Measurements from ENCODE around the gene C1orf146. TPM values are rescaled to one million over a fixed set of nuclear protein-coding genes. Genes with fewer than 3 reads are reported as not detected.

Gene C1orf146, protein sequence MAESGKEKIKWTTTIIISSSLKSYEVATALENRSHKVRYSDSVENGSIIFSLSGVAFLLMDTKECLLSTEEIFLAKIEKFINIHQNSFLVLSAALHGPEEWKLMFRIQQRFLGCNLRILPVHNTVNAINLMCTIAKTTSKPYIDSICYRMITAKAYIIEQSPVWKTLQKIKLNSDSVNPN
- not detected in 2 replicates for total RNA-seq (2021)
- Bru-seq, nascent RNA, result percentile 7 among the genes with signal in this experiment
- BruChase-seq, experiment 1, labeled RNA remaining after a 2-hour chase, result percentile 6 among the genes with signal in this experiment
- not detected for BruChase-seq, experiment 2, labeled RNA remaining after a 6-hour chase
- long read RNA-seq, result 0 reads

- Histone ChIP-seq H3K4me1 (ENCODE audit: insufficient read depth, low read length, poor library complexity, severe bottlenecking) (no peaks in the 10 kb centered on the region), H3K27ac (ENCODE audit: low read depth, low read length, poor library complexity, severe bottlenecking) (no peak within 1 kb of the TSS), H3K36me3 (ENCODE audit: insufficient read depth, low read length, poor library complexity, severe bottlenecking) (no peaks in the 10 kb centered on the region), H3K27me3 (replicated peaks; ENCODE audit: insufficient read depth, low read depth, low read length, poor library complexity) (no peaks in the 10 kb centered on the region), H3K9me3 (ENCODE audit: low read depth, low read length, poor library complexity, severe bottlenecking) (no peaks in the 10 kb centered on the region), H3K4me3 (ENCODE audit: low read depth, low read length, poor library complexity, severe bottlenecking) (no peak within 1 kb of the TSS)
- ChIA-PET POLR2A (ENCODE audit: low non-redundant PET) (no interaction called here), CTCF (no interaction called here)
- DNase-seq (ENCODE audit: low spot score), result no peak
- TF ChIP-seq EZH2 (IDR thresholded peaks at IDR 0.05; ENCODE audit: borderline replicate concordance, low read depth, low read length, poor library complexity, severe bottlenecking) (no peak), CTCF (conservative IDR thresholded peaks at IDR 0.05; ENCODE audit: low read depth, low read length) (no peak)
- intact Hi-C loops (cut with micrococcal nuclease; ENCODE audit: unreplicated experiment), result no loop called here
- no TSS peak for BruUV-seq (replicated peaks)
Observed at GRCh38 chr1:92217721-92218120, at the start of gene C1orf146. TSS of gene C1orf146 (plus strand) at chr1:92217915. CDS start at chr1:92231421, 13,506 bp downstream.

GRCh38 chr1:92168657-92169056 is 49.1 kb upstream of the C1orf146 start:
- DNase-seq (ENCODE audit: low spot score), result peak; percentile 7
- no peaks in the 10 kb centered on the region for H3K9me3 ChIP-seq (ENCODE audit: low read depth, low read length, poor library complexity, severe bottlenecking)
- no peak for TF ChIP-seq EZH2 (IDR thresholded peaks at IDR 0.05; ENCODE audit: borderline replicate concordance, low read depth, low read length, poor library complexity, severe bottlenecking)
- no peak for TF ChIP-seq CTCF (conservative IDR thresholded peaks at IDR 0.05; ENCODE audit: low read depth, low read length)
- peaks cover 4% of the 10 kb centered on the region for H3K4me1 ChIP-seq (ENCODE audit: insufficient read depth, low read length, poor library complexity, severe bottlenecking)
- intact Hi-C loops (cut with micrococcal nuclease; ENCODE audit: unreplicated experiment), result no loop called here
- BruUV-seq (replicated peaks), result no TSS peak
- ChIA-PET POLR2A (ENCODE audit: low non-redundant PET) (no interaction called here), CTCF (no interaction called here)
- H3K36me3 ChIP-seq (ENCODE audit: insufficient read depth, low read length, poor library complexity, severe bottlenecking), result no peaks in the 10 kb centered on the region
- H3K4me3 ChIP-seq (ENCODE audit: low read depth, low read length, poor library complexity, severe bottlenecking), result no peak overlapping the region
- H3K27ac ChIP-seq (ENCODE audit: low read depth, low read length, poor library complexity, severe bottlenecking), result no peak overlapping the region
- no peaks in the 10 kb centered on the region for H3K27me3 ChIP-seq (replicated peaks; ENCODE audit: insufficient read depth, low read depth, low read length, poor library complexity)

DNA sequence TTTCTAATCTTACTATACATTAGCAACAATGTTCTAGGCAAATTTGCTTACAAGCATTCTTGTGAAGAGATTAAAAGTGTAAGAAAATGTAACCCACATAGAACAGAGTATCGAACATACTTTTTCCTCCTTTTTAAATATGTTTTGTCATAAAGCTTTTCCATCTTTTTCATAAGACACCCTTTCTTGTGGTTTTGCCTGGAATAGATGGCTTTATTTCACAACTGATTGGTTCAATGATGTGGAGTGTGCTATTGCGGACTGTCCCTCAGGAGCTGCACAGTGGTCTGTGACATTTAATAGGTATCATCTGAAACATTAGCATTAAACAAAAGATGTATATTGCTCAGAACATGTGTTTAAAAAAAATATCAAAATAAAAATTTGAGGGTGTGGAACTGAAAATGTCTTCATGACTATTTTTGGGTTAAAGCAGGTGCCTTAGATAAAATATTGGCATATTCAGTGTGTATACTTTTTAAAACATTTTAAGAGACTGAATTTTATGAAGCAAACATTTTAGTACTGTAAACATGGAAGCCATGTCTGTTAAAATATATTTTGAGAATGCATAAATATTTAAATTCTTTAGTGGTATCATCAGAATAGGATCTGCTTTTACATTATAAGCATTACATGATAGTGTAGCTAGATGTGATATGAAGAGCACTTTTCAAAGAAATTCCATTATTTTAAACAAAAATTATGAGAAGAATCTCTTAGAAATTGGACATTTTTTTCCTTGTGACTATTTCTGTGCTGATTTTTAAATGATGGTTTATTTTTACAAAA is 48.3 kb upstream of the C1orf146 start:
- ChIA-PET POLR2A (ENCODE audit: low non-redundant PET) (no interaction called here), CTCF (no interaction called here)
- DNase-seq (ENCODE audit: low spot score), result no peak
- Histone ChIP-seq H3K36me3 (ENCODE audit: insufficient read depth, low read length, poor library complexity, severe bottlenecking) (no peaks in the 10 kb centered on the region), H3K27ac (ENCODE audit: low read depth, low read length, poor library complexity, severe bottlenecking) (no peak overlapping the region), H3K4me3 (ENCODE audit: low read depth, low read length, poor library complexity, severe bottlenecking) (no peak overlapping the region), H3K4me1 (ENCODE audit: insufficient read depth, low read length, poor library complexity, severe bottlenecking) (peaks cover 4% of the 10 kb centered on the region), H3K9me3 (ENCODE audit: low read depth, low read length, poor library complexity, severe bottlenecking) (no peaks in the 10 kb centered on the region), H3K27me3 (replicated peaks; ENCODE audit: insufficient read depth, low read depth, low read length, poor library complexity) (no peaks in the 10 kb centered on the region)
- BruUV-seq (replicated peaks), result no TSS peak
- TF ChIP-seq EZH2 (IDR thresholded peaks at IDR 0.05; ENCODE audit: borderline replicate concordance, low read depth, low read length, poor library complexity, severe bottlenecking) (no peak), CTCF (conservative IDR thresholded peaks at IDR 0.05; ENCODE audit: low read depth, low read length) (no peak)
- intact Hi-C loops (cut with micrococcal nuclease; ENCODE audit: unreplicated experiment), result no loop called here
